HL-60/S4 (cell line): ENCODE measurements around the gene TENT4B.

Experiments
- in situ Hi-C: fragments of 300-500 bp; cut with MboI; formaldehyde crosslinking; loops from 2 replicates; pipeline ENCODE4 v1.14.3; 2022; ENCODE audit warnings: low sequenced_read_pairs

TENT4B gene

GRCh38 chr16:50253514-50253910 is 100.4 kb downstream of the TENT4B start:
- in situ Hi-C loops: no loop called here

GRCh38 chr16:50254072-50254471 is 101.0 kb downstream of the TENT4B start:
- in situ Hi-C loops: no loop called here

GRCh38 chr16:50255538-50255937 is 102.4 kb downstream of the TENT4B start:
- in situ Hi-C loops: no loop called here

DNA sequence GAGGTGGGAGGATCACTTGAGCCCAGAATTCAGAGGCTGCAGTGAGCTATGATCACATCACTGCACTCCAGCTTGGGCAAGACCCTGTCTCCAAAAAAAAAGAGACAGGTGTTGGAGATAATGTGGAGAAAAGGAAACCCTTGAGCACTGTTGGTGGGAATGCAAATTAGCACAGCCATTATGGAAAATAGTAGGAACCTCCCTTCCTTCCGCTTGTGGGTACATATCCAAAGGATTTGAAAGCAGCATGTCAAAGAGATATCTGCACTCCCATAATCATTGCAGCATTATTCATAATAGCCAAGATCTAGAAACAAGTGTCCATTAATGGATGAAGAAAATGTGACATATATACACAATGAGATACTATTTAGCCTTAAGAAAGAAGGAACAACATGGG is 103.5 kb downstream of the TENT4B start:
- in situ Hi-C loops: no loop called here

DNA sequence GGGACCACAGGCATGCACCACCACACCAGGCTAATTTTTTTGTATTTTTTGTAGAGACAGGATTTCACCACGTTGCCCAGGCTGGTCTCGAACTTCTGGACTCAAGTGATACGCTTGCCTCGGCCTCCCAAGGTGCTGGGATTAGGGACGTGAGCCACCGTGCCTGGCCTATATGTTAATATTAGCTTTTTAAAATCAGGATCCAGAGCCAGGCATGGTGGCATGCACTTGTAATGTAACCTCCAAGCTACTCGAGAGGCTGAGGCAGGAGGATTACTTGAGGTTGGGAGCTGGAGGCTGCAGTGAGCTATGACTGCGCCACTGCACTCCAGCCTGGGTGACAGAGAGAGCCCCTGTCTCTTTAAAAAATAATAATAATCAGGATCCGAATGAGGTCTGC is 104.8 kb downstream of the TENT4B start:
- in situ Hi-C loops: no loop called here

- in situ Hi-C loops: loop anchor here (10.0 kb wide), 1 partner anchor 55 kb away; no protein-coding TSS in a partner anchor
These were observed 106.5 kb downstream of the TENT4B start for GRCh38 chr16:50259334-50260205.

- in situ Hi-C loops: loop anchor here (10.0 kb wide), 1 partner anchor 54 kb away; no protein-coding TSS in a partner anchor
These were observed 107.4 kb downstream of the TENT4B start for GRCh38 chr16:50260206-50261159.

- in situ Hi-C loops: loop anchor here (10.0 kb wide), 1 partner anchor 54 kb away; no protein-coding TSS in a partner anchor
These were observed 108.1 kb downstream of the TENT4B start for GRCh38 chr16:50261160-50261706.

DNA sequence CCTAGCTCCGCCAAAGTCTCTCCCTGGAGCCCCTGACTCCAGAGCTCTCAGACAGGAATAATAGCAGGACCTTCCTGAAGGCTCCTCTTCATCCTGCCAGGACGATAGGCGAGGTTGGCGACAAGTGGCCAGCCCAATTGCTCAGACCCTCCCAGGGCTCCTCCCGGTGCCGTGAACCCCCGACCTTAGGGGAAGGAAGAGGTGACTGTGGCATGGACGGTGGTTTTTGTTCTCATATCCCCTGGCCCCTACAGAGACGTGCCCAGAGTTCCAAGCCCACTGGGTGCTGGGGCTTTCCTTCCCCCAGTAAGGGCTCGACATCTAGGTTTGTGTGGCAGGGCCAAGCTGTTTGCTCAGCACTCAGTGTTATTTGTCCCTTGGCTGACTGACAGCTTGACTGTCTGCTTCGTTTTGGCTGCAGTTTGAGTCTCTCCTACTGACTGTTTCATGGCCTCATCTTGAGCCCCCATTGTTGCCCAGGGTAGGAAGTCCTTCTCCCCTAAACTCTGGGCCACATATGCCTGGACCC is 108.7 kb downstream of the TENT4B start:
- in situ Hi-C loops: loop anchor here (10.0 kb wide), 1 partner anchor 53 kb away; no protein-coding TSS in a partner anchor

GRCh38 chr16:50263060-50263909 is 110.2 kb downstream of the TENT4B start:
- in situ Hi-C loops: loop anchor here (10.0 kb wide), 1 partner anchor 52 kb away; no protein-coding TSS in a partner anchor

GRCh38 chr16:50263940-50264929 is 111.1 kb downstream of the TENT4B start:
- in situ Hi-C loops: loop anchor here (10.0 kb wide), 1 partner anchor 51 kb away; no protein-coding TSS in a partner anchor

GRCh38 chr16:50265260-50265659 is 112.2 kb downstream of the TENT4B start:
- in situ Hi-C loops: loop anchor here (10.0 kb wide), 1 partner anchor 50 kb away; no protein-coding TSS in a partner anchor

- in situ Hi-C loops: loop anchor here (10.0 kb wide), 1 partner anchor 49 kb away; no protein-coding TSS in a partner anchor
These were observed 112.7 kb downstream of the TENT4B start for GRCh38 chr16:50265716-50266336.

DNA sequence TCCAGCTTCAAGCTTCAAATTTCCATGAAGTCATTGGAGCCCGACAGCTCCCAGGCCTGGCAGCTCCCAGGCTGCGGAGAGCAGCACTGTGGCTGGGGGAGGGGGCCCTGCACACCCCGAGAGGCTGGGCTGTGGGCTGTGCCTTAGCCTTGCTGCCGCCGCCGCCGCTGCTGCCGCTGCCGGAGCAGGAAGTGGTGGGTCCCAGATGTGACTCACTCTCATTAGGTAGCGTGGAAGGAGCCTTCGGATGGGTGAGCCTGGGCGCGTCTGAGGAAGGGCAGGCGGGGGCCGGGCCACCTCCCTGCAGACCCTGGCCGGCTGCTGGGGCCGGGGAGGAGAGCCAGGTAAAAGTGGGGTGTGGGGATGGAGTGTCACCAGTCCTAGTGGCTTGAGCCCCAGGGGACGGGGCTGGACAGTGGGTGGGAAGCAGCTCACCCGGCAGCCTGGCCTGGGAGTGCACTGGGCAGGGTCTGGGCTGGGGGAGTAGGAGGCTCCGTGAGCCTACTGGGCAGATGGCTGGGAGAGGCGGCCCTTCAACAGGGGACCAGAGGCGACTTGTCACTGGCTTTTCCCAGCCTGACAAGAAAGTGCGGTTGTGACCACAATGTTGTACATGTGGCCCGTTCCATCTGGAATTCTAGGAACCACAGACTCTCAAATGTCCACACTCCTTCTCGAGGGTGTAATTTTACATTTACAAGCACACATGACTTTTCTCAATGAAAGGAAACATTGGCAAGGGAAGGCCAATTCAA is 113.4 kb downstream of the TENT4B start, which contains the start of gene ADCY7:
Gene ADCY7, plus strand, starts transcription at position 215 of the 755 bp plus-strand sequence. CDS start 21,629 bp downstream, outside the sequence.
- in situ Hi-C loops: loop anchor here (10.0 kb wide), 1 partner anchor 48 kb away; no protein-coding TSS in a partner anchor

DNA sequence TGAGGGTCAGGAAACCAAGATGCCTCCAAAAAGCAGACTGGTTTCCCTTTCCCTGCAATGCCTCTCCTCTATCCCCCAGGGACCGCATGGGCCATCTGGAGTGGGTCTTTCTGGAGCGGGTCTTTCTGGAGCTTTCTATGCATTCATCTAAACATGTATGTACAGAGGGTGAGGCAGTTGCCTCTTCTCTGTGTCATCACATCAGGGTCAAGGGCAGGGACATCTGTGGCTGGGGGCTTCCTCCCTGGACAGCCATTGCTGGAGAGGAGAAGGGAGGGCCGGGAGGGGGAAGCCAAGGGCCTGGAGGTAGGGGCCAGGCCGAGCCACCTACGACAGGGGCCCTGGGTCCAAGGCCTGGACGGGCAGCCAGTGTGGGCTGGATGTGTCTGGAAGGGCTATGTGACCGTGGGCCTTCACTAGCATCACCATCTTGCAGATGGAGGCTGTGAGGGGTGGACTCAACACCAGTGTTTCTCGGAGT is 114.1 kb downstream of the TENT4B start:
- in situ Hi-C loops: loop anchor here (10.0 kb wide), 1 partner anchor 48 kb away; no protein-coding TSS in a partner anchor

DNA sequence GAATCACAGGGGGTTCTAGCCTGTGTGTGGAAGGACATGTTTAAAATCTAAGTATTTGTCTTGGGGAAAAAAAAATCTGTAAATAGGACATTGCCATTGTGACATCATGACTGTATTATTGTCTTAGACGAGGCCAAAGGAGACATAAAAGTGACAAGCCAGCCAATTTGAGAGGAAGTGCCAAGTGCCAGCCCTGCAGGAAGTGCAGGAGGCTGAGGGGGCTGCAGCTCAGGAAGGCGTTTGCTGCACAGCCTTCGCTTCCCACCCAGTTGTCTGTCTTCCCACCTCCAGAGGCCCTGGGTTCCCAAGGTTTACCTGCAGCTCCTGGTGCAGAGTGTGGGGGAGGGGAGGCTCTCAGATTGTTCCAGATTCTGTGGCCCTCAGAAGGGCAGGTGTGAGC is 114.5 kb downstream of the TENT4B start:
- in situ Hi-C loops: loop anchor here (10.0 kb wide), 1 partner anchor 47 kb away; no protein-coding TSS in a partner anchor
